HG03575 (cell line): ENCODE measurements around the gene BCCIP.
A peak's percentile ranks its signal among the peaks of the same experiment; 100 is the strongest.

Source experiments
- ATAC-seq: cut with Tn5 transposase; IDR thresholded peaks from one replicate; pipeline ENCODE4 v1.9.1; 2021; ENCODE audit not compliant: unreplicated experiment, insufficient number of reproducible peaks, low FRiP score; ENCODE audit errors: extremely low read depth

The BCCIP gene

DNA sequence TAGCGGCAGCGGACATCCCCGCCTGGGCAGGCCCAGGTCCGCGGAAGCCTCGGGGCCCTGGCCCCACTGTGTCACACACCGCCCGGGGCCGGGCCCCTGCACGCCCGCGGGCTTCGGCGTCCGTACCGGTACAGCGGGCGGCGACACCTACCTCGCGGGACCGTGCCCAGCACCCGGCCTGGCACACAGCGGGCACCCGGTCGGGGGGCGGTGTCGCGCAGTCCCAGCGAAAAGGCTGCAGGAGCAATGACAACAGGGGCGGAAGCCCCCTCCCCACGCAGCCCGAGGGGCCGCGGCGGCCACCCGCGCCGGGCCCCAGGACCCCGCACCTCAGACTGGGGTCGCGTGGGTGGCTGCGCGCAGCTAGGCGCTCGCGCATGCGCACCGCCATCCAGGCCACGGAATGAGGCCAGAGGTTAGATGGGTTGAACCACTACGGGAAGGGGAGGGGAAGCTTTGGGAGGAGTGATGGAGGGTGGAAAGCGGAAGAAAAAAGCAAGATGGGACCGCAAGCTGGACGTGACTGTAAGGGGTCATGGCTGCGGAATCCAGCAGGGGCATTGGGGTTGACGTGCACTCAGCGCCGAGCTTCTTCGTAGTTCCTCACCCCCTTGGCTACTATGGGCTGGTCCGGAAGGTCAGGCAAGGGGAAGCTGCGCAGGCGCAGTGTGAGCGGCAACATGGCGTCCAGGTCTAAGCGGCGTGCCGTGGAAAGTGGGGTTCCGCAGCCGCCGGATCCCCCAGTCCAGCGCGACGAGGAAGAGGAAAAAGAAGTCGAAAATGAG lies at the start of gene BCCIP, which contains the start of gene UROS:
TSS of gene BCCIP (plus strand) at position 669 of the 785 bp plus-strand sequence. CDS start at position 681, 12 bp downstream.
TSS of gene UROS (minus strand) at position 381 of the 785 bp plus-strand sequence. CDS start 6,759 bp downstream, outside the sequence.
- peak; percentile 30 for ATAC-seq

DNA sequence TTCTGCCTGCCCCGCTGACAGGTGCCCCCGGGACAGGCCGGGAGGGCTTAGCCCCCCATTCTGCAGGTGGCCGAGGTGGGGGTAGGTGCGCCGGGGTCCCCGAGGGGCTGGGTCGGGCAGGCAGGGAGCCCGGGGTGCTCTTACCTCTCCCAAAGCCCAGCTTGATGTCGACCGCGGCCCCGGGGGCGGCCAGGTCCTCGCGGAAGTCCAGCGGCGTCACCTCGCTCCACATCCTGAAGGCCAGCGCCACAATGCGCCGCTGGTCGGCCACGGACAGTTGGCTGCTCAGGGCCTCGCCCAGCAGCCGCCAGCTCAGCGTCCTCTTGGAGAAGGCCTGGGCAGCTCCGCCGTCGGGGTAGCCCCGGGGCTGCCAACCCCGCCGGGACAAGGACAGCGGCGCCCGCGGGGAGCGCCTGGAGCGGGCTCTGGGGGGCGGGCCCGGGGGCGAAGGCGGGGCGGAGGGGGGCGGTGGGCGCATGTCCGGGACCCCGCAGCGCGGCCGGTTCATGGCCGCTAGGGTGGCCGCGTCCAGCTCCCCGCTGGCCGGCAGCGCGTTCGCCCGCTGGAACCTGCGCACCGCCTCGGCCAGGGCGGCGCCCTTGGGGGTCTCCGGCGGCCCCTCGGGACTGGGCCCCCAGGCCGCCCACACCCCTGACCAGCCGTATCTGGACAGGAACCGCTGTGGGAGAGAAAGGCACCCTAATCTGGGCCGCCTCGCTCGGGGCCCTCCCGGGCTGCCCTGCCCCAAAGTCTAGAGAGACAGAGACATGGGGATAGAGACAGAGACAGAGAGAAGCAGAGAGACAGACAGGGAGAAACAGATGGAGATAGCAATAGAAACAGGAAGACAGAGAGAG lies 49.4 kb upstream of the BCCIP start:
- no peak for ATAC-seq

DNA sequence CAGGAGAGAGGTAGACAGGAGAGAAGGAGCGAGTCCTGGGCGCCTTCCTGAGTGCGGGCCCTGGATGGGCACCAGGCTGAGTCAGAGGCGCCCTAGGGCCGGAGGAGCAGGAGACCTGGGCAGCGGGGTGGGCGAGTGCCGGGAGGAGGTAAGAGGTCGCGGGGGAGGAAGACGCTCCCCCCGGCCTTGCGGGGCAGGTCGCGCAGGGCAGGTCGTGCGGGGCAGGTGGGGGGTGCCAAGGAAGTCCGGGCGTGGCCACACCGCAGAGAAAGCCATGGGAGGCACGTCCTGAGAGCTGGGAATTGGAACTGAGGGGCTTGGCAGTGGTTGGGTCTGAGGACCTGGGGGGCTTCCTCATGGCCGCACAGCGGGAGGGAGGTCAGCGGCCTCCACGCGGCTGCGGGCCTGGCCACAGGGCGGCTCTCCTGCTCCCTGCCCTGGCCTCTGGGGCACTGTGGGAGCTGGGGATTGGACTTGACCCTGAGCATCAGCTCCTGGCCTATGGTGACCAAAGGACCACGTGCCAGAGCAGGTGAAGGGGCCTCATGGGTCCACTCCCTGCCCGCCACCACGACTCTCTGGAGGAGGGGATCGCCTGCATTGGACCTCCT lies 48.7 kb upstream of the BCCIP start:
- no peak for ATAC-seq

DNA sequence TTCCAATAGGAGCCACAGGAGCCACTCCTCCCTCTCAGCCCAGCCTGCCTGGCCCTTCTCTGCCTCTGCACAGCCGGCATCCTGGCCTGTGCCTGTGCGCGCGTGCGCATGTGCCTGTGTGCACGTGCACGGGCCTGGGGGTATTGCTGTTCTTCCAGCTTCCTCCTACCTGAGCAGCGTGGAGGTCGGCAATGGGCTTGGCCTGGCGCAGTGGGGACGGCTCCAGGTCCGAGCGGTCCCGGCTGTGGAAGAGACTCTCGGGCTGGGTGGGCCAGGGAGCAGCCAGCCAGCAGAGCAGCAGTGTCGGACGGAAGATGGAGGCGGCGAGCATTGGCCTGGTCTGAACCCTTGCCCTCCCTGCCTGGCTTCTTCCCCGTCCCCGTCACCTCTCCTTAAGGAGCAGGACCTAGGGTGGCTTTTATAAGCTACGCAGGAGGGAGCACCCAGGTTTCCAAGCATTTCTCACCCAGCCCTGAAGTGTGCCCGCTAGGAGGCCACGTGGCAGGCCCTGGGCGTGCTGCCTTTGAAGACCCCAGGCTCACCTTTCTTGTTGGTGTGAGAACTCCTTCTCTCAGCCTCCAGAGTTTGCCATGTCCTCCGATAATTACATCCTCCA lies 47.7 kb upstream of the BCCIP start, which contains the start of gene MMP21:
TSS of gene MMP21 (minus strand) at position 331 of the 616 bp plus-strand sequence. CDS start at position 331, 0 bp downstream.
- no peak for ATAC-seq

DNA sequence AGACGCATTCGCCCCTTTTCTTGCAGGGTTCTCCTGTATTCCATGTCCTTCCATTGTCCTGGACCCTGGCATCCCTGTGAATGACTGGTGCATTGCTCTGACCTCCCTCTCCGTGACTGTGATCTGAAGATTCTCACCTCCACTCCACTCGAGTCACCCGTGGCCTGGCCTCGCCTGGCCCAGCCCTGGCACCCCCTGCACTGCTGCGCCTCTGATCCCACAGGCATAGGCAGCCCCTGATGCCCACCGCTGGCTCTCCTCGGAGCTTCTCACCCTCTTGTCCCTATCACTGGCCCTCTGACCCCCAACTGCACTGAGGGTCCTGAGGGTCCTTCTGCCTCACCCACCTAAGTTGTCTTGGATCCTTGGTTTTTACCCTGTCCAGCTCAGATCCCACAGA lies 45.5 kb upstream of the BCCIP start:
- ATAC-seq: no peak

DNA sequence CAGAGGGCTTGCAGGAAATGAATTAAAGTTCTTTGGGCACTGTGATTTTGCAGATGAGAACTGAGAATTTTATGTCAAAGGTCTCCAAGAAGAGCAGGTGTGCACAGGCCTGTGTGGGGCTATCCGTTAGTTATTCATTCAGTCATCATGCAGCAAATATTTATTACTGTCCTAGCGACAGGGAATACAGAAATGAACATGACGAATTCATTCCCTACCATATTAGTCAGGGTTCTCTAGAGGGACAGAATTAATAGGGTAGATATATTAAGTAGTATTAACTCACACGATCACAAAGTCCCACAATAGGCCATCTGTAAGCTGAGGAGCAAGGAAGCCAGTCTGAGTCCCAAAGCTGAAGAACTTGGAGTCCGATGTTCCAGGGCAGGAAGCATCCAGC lies 44.8 kb upstream of the BCCIP start:
- ATAC-seq: no peak

- ATAC-seq: no peak
Observed at GRCh38 chr10:125779403-125780327, 43.7 kb upstream of the BCCIP start.

GRCh38 chr10:125781374-125781773 lies 42.0 kb upstream of the BCCIP start:
- ATAC-seq: no peak

GRCh38 chr10:125782054-125782453 lies 41.3 kb upstream of the BCCIP start:
- no peak for ATAC-seq

DNA sequence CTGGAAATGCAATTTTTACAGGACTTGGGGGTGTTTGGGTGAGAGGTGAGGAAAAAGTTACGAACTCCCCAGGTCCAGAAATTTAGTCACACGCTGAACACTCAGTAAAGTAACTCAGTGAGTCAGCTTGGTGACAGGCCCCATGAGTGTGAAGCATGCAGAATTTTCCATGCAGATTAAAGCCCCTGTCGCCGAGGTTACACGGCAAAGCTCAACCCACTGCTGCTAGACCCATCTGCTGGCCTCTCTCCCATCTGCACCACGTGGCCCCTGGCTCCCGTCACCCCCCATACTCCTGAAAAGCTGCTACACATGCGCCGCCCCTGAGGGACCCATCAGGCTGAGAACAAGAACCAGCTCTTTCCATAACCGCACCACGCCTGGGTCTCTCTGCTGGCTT lies 40.7 kb upstream of the BCCIP start:
- no peak for ATAC-seq

GRCh38 chr10:125783408-125783807 lies 39.9 kb upstream of the BCCIP start:
- ATAC-seq: no peak

- ATAC-seq: peak; percentile 67
Observed at GRCh38 chr10:125783957-125784356, 39.4 kb upstream of the BCCIP start.

GRCh38 chr10:125785791-125786190 lies 37.6 kb upstream of the BCCIP start:
- ATAC-seq: no peak

DNA sequence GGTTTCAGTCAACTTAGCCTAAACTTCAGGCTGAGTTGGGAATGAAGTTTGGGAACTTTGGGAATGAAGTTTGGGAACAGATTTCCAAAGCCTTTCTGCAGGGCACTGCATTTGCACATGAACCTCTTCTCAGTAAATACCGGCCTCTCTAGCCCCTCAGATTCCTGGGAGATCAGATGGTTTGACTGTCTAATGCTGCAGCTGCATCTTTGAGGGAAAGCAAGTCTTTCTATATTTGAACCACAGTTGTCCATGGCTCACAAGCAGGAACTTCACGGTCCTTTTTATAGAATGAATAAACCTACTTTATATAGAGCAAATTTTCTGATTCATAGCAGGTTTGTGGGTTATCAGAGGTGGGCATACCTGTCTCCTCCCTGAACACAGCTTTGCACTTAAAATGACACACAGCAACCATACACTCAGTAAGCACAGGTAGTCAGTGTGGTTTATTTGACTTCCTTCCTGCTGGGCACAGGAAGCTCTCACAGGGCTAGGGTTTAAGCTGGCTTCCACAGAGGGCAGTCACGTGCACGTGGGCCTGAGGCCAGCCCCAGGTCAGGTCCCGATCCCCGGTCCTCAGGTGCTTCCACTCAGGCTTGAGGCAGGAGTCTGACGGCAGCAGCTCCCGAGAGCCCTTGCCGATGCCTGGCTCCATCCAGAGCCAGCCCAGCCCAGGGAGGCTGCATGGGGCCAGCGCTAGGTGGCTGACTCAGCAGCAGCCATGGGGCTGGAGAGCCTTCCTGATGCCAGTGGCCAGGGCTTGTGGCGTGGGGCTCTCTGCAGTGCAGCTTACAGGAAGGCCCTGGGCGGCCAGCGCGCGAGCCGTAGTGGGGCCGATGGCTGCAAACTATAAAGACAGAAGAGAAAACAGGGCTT lies 35.0 kb upstream of the BCCIP start:
- no peak for ATAC-seq

- no peak for ATAC-seq
Observed at GRCh38 chr10:125792342-125793300, 30.7 kb upstream of the BCCIP start.

DNA sequence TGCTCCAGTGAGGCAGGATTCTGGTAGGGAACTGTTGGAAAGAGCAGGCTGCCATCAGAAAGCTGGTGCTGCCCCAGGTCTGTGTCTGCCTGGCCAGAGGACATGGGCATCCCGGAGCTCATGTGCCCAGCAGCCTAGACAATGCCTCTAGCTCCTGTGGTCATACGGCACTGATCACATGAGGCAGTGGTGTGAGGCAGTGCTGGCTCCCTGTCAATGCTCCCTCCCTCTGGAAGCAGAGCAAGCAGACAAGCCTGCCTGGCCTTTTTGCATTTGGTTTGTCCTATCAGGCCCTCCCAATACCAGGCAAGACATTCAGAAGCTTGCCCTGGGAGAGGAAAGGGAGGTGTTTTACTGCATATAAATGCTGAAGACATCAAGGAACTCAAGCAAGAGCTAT lies 28.2 kb upstream of the BCCIP start:
- no peak for ATAC-seq
